GM21515 (cell line): ENCODE measurements around the gene HYDIN.
A peak's percentile ranks its signal among the peaks of the same experiment; 100 is the strongest.

Experiments used
- ATAC-seq: cut with Tn5 transposase; IDR thresholded peaks from one replicate; pipeline ENCODE4 v1.9.1; 2021; ENCODE audit not compliant: unreplicated experiment

The HYDIN gene

DNA sequence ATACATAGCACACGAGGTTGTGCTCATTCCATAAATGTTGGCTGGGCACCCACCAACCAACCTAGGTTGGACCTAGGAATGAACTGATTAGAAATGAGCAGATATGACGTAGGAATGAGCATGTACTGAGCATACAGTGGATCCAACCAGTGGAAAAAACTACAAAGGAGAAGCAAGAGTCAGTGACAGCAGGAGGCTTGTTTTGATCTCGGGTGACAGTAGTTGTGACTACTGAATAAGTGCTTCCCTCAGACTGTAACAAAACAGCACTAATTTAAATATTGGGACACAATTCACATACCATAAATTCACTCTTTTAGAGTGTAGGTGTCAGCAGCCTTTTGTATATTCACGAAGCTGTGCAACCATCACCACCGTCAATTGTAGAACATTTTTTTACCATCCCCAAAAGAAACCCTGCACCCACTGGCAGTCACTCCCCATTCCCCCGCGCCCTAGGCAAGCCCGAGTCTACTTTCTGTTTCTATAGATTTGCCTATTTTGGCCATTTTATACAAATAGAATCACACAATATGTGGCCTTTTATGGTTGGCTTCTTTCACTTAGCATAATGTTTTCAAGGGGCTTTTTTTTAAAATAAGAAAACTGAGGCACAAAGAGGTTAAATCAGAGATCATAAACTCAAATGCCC lies 436.5 kb downstream of the HYDIN start:
- peak; percentile 43 for ATAC-seq

DNA sequence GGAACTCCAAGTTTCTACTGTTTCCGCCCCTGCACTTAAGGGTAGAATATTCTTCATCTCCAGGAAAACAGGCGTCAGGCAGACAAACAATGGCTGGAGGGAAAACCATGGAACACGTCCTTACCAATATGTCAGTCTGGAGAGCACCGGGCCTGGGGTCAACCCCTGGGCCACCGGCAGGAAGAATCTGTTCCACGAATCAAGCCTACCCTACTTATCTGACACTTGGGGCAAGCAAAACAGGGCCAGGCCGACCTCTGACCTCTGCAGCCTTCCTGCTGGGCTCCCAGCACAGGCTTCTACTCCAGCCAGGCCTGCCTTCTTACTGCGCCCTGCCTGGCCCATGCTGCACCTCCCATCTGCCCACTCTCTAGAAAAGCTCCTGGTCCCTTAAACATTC lies 439.7 kb downstream of the HYDIN start:
- no peak for ATAC-seq

DNA sequence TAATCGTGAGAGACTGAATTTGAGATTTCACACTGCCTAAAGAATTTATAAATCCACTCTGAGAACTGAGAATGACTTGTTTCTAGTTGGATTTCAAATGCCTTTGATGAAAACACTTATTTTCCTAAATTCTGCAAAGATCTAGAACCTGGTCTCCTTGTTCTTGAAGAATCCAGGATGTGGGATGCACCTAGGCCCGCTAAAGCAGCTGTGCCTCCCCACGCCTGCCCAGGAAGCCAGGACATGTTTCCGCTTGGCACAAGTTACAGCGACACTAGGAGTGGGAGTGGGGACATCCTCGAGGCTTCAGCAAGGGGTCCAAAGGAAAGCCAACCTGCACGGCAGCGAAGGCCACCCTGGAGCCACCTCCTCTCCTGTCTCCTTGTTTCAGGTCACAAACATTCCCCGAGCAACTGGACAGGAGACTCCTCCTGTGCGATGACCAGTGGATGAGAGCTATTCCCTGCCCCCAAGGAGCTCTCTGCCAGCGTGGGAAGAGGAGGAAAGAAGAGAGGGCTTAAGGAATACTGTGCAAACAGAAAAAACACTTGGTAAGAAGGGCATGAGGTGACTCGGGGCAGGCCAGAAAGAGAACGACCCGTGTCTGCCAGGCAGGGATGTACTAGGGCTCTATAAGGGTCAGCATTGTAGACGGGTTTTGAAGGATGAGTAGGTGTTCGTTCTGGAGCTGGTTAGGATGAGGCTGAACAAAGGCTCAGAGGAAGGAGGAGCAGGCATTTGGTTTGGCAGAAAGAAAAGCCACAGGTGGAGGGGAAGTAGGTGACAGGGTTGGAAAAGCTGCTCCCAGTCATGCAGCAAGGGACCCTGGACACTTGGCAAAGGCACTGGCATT lies 440.7 kb downstream of the HYDIN start:
- ATAC-seq, result no peak

DNA sequence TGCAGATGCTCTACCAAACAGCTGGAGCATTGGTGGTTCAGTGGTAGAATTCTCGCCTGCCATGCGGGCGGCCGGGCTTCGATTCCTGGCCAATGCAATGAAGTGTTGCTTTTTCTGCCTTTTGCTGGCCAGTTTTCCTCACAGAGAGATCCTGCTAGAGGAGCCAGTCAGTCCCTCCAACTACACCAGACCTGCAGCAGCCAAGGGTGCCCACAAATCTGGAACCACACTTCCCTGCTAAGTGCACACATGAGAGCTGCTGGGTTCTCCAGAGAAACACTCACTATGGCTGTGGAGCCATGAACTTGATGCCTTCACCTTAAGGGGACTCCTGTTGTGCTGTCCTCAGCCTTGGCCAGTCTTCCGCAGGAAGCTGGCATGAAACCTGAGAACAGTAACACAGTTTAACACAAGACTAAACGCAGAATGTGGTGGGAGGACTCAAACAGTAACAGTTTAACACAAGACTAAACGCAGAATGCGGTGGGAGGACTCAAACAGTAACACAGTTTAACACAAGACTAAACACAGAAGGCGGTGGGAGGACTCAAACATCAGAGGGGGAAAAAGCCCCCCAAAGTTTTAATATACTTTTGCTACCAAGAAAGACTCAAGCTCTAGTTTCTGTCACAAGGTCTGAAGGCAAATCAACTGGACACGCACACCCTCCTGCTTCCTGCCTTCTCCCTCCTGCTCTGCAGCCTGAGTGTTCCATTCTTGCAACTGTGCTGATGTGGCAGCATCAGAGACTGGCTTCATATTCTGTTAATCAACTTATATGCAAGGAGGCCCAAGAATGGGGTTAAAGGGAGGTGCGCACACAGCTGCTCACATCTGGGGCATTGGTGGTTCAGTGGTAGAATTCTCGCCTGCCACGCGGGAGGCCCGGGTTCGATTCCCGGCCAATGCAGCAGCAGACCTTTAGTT lies 441.6 kb downstream of the HYDIN start:
- no peak for ATAC-seq

DNA sequence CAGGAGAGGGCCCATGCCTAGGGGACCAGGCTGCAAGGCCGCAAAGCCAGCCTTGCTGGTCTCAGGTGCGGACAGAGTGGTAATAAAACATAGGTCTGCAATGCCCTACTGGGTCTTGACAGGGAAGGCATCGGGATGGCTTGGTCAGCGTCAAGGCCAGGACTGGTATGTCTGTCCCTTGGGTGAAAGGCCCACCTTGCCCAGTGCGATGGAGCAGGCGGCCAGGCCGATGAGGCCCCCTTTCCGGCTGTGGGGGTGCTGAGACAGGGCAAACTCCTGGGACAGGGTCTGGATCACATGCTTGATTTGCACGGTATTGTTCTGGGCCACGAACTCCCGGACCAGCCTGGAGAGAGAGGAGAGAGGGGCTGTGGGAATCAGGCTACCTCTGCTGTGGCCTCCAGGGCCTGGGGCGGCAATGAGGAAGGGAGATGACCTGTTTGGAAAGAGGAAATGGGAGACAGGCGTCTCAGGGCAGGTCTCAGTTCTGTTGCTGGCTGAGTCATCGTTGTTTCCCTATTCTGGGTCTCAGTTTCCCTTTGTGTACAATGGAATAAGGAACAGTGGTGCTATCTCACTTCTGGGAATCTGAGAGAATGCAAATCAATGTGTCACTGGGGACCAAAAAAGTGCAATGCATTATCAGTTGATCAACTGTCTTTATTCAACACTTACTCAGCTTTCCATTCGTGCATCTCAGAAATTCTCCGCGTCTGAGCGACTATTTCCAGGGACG lies 444.3 kb downstream of the HYDIN start:
- no peak for ATAC-seq

DNA sequence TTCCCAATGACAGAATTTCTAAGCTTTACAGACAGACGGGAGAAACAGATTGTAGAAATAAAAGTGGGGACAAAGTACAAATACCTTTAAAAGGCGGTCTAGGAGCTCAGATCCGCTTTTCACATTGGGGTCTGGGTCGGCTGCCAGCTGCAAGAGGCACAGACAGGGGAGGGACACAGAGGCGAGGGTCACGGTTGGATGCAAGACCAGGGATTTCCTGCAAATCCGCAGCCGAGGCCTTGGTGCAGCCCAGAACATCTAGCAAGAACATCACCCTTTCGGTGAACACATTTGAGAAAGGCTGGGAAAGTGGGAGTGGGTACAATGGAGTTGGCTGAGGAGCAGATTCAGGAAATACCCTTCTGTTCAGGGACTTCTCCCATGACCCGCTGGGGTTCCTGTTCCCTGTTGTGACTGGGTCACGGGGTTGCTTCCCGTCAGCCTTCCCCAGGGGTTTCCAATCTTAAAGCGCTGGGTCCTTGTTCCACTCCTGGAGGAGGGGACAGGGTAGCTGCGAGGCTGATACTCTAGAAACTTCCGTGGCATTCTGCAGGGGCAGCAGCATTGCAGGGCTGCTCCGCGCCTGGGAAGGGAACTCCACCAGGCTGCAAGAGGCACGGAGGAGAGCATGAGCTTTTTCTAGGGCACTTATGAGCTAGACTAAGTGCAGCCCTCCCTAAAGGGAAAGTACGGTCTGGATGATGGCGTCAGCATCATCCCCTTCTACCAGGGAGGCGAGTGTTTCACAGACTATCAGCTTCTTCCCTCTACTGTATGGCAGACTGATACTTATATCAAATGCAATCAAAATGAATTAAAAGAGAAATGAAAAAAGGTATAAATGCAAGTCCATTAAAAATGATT lies 445.6 kb downstream of the HYDIN start:
- ATAC-seq, result no peak

DNA sequence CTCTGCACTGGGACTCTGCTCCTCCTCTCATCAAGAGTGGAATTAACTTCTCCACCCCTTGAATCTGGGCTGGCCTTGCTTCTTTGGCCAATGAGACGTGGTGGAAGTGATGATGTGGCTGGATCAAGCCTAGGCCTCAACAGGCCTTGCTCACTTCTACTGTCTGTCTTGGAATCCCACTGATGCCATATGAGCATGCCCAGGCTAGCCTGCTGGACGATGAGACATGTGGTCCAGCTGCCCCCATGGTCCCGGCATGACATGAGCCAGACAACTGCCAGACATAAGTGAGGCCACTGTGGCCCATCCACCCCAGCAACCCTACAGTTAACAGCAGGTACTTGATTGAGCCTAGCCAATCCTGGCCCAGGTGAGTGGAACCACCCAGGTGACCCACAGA lies 448.3 kb downstream of the HYDIN start:
- ATAC-seq, result no peak

DNA sequence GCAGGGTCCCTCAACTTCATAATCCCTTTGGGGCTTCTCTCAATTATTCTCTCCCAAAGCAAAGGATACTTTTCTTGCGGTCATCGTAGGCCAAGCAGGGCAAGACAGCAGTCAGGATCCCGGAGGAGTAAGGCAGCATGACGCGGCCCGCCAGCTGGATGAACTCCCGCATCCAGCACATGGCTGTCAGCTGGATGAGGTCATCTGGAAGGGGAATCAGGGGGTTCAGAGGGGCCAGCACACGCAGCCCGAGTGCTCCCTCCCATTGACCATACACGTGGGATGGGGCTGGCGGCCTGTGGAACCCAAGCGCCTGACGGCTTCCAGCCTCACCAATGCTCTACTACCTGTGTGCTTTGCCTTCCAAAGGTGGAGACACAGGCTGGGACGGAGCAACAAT lies 448.7 kb downstream of the HYDIN start:
- ATAC-seq, result no peak

DNA sequence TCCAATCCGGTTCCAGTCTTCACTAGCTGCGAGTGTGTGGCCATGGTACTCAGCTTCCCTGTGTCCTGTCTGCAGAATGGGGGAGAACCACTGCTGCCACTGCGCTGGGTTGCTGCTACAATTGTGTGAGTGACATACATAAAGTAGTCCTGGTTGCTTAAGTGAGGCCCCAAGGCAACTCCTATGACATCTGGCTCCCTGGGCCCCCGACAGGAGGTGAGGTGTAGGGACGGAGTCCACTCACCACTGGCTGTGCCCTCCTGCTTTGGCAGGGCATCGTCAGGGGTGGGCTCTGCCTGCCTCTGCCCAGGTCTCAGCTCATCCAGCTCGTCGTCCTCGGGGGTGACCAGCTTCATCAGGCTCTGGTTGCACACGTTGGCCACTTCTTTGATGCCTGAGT lies 450.0 kb downstream of the HYDIN start:
- no peak for ATAC-seq

DNA sequence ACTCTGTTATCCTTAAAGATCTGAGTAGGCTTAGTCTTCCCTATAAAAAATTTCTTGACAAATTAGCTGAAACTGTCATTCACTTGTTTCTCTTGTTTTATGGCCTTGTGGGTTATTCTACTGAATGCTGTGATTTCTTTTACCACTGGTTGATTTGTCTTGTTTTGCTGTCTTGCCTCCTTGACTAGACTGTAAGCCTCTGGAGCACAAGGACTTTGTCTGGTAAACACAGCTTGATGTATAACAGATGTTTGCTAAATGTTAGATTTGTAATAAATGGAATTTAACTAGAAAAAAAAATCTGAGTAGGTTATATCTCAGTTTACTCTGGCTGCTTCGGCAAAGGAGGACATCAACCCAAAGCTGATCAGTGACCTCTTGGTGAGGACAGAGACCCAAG lies 451.2 kb downstream of the HYDIN start:
- ATAC-seq, result no peak

DNA sequence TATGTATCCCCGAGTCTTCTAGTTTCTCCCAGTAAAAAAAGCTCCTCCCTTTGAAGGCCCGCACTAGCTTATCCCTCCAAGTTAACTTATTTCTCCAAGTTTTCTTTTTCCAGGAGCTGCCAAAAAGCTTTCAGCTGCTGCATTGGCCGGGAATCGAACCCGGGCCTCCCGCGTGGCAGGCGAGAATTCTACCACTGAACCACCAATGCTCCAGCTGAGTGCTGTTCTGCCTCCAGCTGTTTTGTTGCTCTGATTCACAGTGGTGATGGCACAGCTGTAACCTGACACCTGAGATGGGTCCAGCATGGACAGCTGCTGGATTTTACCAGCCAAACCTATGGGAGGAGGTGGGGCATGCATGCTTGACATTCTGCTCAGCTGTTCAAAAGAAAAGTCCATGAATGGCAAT lies 451.6 kb downstream of the HYDIN start:
- no peak for ATAC-seq

DNA sequence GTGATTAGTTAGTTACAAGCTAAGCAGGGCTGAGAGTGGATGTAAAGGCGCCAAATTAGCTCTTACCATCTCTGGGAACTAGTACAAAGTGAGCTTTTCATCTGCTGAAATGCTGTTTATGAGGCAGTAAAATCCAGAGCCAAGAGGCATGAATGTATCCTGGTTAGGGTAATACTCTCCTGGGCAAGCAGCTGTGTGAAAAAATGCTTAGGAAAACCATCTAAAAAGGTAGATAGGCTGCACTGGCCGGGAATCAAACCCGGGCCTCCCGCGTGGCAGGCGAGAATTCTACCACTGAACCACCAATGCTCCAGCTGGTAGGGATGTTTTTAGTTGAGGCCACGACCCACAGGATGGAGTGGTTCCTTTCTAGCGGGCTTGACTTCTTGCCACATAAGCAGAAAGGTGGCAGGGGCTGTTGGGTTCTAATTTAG lies 452.5 kb downstream of the HYDIN start:
- no peak for ATAC-seq

DNA sequence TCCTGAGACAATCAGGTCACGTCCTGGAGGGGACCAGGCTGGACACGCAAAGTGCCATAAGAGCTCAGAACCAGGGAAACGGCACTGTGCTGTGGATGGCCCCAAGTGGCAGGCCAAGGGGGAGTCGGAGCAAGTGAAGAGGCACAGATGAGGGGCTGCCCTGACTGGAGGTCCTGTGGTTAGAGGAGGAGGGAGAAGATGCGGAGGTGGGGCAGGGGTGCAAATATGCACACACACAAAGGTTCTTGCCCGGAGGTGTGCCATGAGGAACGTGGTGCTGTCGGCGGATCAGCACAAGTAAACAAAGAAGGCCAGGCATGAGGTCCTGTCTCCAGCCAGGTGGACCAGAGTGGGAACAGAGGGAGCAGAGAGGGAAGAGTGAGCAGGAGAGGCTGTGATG lies 453.0 kb downstream of the HYDIN start:
- no peak for ATAC-seq

DNA sequence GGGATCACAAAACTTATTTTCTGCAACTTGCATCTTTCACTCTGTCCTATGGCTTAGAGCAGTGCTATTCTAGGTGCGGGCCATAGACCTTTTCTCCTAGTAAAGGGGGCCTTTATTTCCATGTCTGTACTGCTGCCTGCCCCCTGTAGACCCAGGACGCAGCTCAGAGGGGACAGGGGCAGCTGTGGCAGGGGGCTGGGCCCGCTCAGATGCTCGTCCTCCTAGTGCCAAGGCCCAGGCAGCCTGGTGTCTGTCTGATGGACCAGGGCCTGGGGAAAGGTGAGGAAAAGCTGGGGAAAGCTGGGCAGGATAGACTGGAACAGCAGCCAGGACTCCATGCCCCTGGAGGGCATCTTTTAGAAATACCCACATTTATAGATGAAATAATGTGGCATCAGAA lies 455.1 kb downstream of the HYDIN start:
- no peak for ATAC-seq

DNA sequence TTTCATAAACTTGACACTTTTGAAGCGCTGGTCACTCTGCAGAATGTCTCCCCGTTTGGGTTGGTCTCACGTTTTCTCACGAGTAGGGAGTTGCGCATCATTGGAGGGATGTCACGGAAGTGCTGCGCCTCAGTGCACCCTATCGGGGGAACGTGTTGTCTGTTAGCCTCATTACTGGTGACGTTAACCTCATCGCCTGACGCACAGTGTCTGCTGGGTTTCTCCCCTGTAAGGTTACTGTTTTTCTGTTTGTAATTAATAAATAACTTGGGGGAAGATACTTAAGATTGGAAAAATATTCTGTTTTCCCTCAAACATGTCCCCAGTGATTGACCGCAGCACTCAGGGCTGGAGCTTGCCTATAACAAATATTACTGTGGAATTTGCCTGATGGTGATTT lies 456.3 kb downstream of the HYDIN start:
- no peak for ATAC-seq

DNA sequence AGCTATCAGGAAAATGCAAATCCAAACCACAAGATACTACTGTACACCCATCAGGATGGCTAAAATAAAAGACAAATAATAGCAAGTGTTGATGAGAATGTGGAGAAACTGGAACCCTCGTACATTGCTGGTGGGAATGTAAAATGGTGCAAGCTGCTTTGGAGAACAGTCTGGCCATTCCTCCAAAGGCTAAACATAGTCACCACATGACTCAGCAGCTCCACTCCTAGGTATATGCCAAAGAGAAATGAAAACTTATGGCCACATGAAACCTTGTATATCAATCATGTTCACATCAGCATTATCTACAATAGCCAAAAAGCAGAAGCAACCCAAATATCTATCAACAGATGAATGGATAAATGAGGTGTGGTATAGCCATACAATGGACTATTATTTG lies 458.0 kb downstream of the HYDIN start:
- ATAC-seq, result no peak

DNA sequence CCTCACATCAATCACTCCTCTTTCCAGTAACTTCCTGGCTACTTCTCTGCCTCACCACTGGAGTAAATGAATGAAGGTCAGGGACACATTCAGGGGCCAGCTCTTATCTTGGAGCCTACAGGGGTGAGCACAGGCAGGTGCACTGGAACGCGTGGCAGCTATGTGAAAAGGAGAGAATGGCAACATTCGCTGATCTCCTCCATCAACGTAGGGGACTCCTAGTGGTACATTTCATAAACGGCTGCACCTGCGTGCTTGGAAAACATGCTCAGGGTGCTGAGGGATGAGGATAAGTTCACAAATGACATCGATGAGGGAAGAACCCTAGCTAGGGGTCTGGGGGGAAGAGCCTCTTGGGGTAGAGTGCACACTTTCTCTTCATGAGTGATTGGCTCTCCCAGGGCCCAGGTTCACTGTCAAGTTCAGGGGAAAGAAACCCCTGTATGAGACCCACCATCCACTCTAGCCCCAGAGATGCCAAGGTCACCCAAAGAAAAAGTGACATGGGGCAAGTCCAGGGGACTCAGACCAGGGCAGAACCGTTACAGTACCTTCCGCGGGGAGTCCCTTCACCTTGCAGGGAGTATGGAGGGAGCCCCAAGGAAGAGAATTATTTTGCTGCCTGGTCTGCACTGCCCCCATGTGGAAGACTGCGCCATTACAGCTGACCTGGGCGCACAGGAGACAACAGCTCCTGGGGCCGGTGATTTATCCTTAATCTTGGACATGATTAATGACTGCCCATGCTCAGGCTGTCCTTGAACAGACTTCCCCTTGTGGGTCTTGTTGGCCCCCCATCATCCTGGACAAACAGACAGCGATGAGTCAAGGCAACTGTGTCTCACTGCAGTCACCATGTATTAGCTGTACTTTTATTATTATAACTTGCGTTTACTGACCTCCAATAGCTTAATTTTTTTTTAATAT lies 459.6 kb downstream of the HYDIN start:
- ATAC-seq, result no peak

DNA sequence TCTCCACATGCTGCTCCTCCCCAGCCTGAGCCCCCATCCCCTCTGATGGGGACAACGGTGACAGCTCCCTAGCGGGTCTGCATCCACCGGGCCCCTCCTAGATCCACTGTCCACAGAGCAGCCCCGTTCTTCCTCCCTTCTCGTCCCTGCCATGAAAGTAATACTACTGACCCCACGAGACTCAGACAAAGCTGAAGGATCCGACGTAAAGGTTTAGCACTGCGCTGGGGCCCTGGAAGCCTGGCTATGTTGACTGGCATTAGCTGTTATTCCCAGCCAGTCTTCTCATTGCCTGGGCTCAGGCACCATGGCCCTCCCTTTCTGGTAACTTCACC lies 460.3 kb downstream of the HYDIN start:
- ATAC-seq, result no peak

DNA sequence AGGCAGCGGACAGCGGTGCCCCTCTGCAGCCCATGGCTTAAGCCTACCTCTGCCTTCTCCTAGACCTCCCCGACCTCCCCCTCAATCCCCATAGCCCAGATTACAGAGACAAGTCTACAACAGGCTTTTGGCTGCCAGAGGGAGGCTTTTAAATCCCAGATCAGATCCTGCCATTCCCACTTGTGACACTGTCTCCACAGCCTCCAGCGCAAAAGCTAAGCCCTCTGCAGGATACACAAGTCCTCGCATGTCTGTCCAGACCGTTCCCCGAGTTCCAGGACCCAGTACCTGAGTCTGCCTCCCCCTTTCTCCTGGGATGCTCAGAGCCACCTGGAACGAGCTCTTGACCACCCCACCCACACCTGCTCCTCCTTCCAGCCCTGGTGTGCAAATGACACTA lies 460.8 kb downstream of the HYDIN start:
- no peak for ATAC-seq
